Neural progenitor cell (in vitro differentiated cells): ENCODE results near the gene KCNE4. TPM values are rescaled to one million over a fixed set of nuclear protein-coding genes. Genes with fewer than 3 reads are reported as not detected.

Experiments used
- DNase-seq: peaks from one replicate; pipeline ENCODE4 v3.0.0-alpha.2; 2016; ENCODE audit warnings: low spot score
- H2AFZ ChIP-seq: fragments of 200-600 bp; sonication (generic); replicated peaks from 2 replicates; pipeline ENCODE4 v1.6.1; 2016; ENCODE audit warnings: antibody characterized with exemption
- H3F3A ChIP-seq: fragments of 200-600 bp; sonication (generic); 2 replicates; pipeline ENCODE4 v1.6.1; 2016; ENCODE audit warnings: antibody characterized with exemption, low read depth
- H3K27ac ChIP-seq: fragments of 200-600 bp; sonication (generic); 2 replicates; pipeline ENCODE4 v1.5.1; 2016; ENCODE audit warnings: mild to moderate bottlenecking
- H3K27me3 ChIP-seq: fragments of 200-600 bp; sonication (generic); 2 replicates; pipeline ENCODE4 v1.6.1; 2016; ENCODE audit warnings: mild to moderate bottlenecking, moderate library complexity
- H3K36me3 ChIP-seq: fragments of 200-600 bp; sonication (generic); 2 replicates; pipeline ENCODE4 v1.5.1; 2016
- H3K4me1 ChIP-seq: fragments of 200-600 bp; sonication (generic); 2 replicates; pipeline ENCODE4 v1.6.1; 2016; ENCODE audit warnings: mixed run types
- H3K4me2 ChIP-seq: fragments of 200-600 bp; sonication (generic); 2 replicates; pipeline ENCODE4 v1.6.1; 2016
- H3K4me3 ChIP-seq: fragments of 200-600 bp; sonication (generic); 2 replicates; pipeline ENCODE4 v1.5.1; 2016
- H3K79me2 ChIP-seq: fragments of 200-600 bp; sonication (generic); 2 replicates; pipeline ENCODE4 v1.6.1; 2016; ENCODE audit warnings: low read depth
- H3K9ac ChIP-seq: fragments of 200-600 bp; sonication (generic); 2 replicates; pipeline ENCODE4 v1.6.1; 2016
- H3K9me3 ChIP-seq: fragments of 200-600 bp; sonication (generic); 2 replicates; pipeline ENCODE4 v1.5.1; 2016; ENCODE audit warnings: low read depth
- H4K20me1 ChIP-seq: fragments of 200-600 bp; sonication (generic); 2 replicates; pipeline ENCODE4 v1.6.1; 2016; ENCODE audit warnings: low read depth
- H3K27ac Mint-ChIP-seq: 3 replicates; pipeline ENCODE4 v1.8.0; 2021; ENCODE audit warnings: mixed read lengths
- H3K27me3 Mint-ChIP-seq: 2 replicates; pipeline ENCODE4 v1.8.0; 2022; ENCODE audit warnings: low read depth, mild to moderate bottlenecking, inconsistent platforms, moderate library complexity, mixed read lengths; ENCODE audit not compliant: insufficient read depth
- H3K36me3 Mint-ChIP-seq: 3 replicates; pipeline ENCODE4 v1.8.0; 2021; ENCODE audit warnings: mixed read lengths
- H3K4me1 Mint-ChIP-seq: 3 replicates; pipeline ENCODE4 v1.8.0; 2021; ENCODE audit warnings: mixed read lengths
- H3K4me3 Mint-ChIP-seq: 3 replicates; pipeline ENCODE4 v1.8.0; 2021; ENCODE audit warnings: mild to moderate bottlenecking, moderate library complexity, mixed read lengths
- H3K9me3 Mint-ChIP-seq: 3 replicates; pipeline ENCODE4 v1.8.0; 2020; ENCODE audit warnings: mixed read lengths
- EZH2 ChIP-seq: fragments of 200-600 bp; sonication (generic); IDR thresholded peaks from 2 replicates; pipeline ENCODE4 v1.6.1; 2017; ENCODE audit warnings: antibody characterized with exemption, mild to moderate bottlenecking, moderate library complexity
- EZH2phosphoT487 ChIP-seq: fragments of 200-600 bp; sonication (generic); IDR thresholded peaks from 2 replicates; pipeline ENCODE4 v1.6.1; 2017; ENCODE audit warnings: antibody characterized with exemption
- total RNA-seq: library from RNA; depleted of rRNA; stranded (reverse); fragments of >200 nt; gene quantifications from 2 replicates; pipeline ENCODE4 v1.2.3, GENCODE V29; 2015; ENCODE audit warnings: low replicate concordance
- TF ChIP-seq, protein P1 (sequence below): fragments of 200-600 bp; sonication (generic); IDR thresholded peaks from 2 replicates; pipeline ENCODE4 v1.5.1; 2017; ENCODE audit warnings: antibody characterized with exemption, mild to moderate bottlenecking

The KCNE4 gene
- total RNA-seq, 1 donor from 2014 or later, result not detected

DNA sequence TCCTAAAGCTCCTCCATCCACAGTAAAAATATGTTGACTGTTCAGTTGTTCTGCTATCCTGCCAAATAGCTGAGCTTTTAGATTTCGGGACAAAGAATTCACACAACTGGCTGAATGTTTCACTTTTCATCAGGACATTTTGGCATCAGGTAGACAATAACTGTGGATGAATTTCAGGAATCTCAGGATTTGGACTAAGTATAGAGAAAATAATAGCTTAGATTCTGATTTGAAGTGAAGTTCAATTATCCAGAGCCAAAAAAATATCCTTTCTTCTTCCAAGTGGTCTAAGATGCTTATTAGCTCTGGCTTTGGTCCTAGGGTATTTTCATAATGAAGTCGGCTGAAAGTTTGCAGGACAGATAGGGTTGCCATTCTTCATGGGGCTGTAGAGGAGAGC, 16.1 kb downstream of the KCNE4 start:
- Histone ChIP-seq H3K27me3 (no peaks in the 10 kb centered on the region), H4K20me1 (no peaks in the 10 kb centered on the region), H3K4me3 (no peak overlapping the region), H3K36me3 (no peaks in the 10 kb centered on the region), H3K4me2 (no peak overlapping the region), H3K9ac (no peak overlapping the region), H3K27ac (no peak overlapping the region), H3K4me1 (no peaks in the 10 kb centered on the region), H2AFZ (no peak overlapping the region), H3K9me3 (no peaks in the 10 kb centered on the region), H3F3A (no peaks in the 10 kb centered on the region), H3K79me2 (no peaks in the 10 kb centered on the region)
- Mint-ChIP-seq H3K36me3 (no peaks in the 10 kb centered on the region), H3K9me3 (no peaks in the 10 kb centered on the region), H3K4me1 (no peaks in the 10 kb centered on the region), H3K27ac (no peak overlapping the region), H3K4me3 (no peak overlapping the region), H3K27me3 (no peaks in the 10 kb centered on the region)
- DNase-seq, result no peak
- TF ChIP-seq EZH2phosphoT487 (no peak), EZH2 (no peak)
- TF ChIP-seq, protein P1, sequence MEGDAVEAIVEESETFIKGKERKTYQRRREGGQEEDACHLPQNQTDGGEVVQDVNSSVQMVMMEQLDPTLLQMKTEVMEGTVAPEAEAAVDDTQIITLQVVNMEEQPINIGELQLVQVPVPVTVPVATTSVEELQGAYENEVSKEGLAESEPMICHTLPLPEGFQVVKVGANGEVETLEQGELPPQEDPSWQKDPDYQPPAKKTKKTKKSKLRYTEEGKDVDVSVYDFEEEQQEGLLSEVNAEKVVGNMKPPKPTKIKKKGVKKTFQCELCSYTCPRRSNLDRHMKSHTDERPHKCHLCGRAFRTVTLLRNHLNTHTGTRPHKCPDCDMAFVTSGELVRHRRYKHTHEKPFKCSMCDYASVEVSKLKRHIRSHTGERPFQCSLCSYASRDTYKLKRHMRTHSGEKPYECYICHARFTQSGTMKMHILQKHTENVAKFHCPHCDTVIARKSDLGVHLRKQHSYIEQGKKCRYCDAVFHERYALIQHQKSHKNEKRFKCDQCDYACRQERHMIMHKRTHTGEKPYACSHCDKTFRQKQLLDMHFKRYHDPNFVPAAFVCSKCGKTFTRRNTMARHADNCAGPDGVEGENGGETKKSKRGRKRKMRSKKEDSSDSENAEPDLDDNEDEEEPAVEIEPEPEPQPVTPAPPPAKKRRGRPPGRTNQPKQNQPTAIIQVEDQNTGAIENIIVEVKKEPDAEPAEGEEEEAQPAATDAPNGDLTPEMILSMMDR, result no peak

DNA sequence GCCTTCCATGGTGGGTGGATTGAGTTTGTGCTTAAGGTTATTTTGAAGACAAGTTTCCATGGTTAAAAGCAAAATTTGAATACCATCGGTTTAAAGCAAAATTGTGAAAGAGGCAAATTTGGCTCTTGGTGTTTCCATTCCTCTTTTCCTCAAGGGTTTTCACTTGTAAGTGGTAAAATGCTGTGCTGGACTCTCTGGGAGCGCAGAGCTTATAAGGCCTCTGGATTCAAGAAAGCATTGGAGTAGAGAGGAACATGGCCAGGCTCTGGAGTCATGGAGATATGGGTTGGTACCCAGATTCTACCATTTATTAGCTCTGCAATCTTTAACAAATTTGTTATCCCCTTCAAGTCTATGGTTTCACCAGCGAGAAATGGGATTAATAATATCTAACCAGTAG, 17.5 kb downstream of the KCNE4 start:
- H3K4me2 ChIP-seq, result no peak overlapping the region
- H3K36me3 Mint-ChIP-seq, result no peaks in the 10 kb centered on the region
- H4K20me1 ChIP-seq, result no peaks in the 10 kb centered on the region
- no peaks in the 10 kb centered on the region for H3K79me2 ChIP-seq
- no peak overlapping the region for H2AFZ ChIP-seq
- H3K9ac ChIP-seq, result no peak overlapping the region
- no peak overlapping the region for H3K27ac Mint-ChIP-seq
- DNase-seq, result no peak
- H3K9me3 ChIP-seq, result no peaks in the 10 kb centered on the region
- no peaks in the 10 kb centered on the region for H3K27me3 ChIP-seq
- TF ChIP-seq EZH2phosphoT487 (no peak), EZH2 (no peak)
- TF ChIP-seq, protein P1, result no peak
- no peaks in the 10 kb centered on the region for H3K36me3 ChIP-seq
- H3F3A ChIP-seq, result no peaks in the 10 kb centered on the region
- no peaks in the 10 kb centered on the region for H3K4me1 Mint-ChIP-seq
- no peak overlapping the region for H3K4me3 Mint-ChIP-seq
- no peak overlapping the region for H3K27ac ChIP-seq
- H3K9me3 Mint-ChIP-seq, result no peaks in the 10 kb centered on the region
- no peak overlapping the region for H3K4me3 ChIP-seq
- no peaks in the 10 kb centered on the region for H3K27me3 Mint-ChIP-seq
- H3K4me1 ChIP-seq, result no peaks in the 10 kb centered on the region

DNA sequence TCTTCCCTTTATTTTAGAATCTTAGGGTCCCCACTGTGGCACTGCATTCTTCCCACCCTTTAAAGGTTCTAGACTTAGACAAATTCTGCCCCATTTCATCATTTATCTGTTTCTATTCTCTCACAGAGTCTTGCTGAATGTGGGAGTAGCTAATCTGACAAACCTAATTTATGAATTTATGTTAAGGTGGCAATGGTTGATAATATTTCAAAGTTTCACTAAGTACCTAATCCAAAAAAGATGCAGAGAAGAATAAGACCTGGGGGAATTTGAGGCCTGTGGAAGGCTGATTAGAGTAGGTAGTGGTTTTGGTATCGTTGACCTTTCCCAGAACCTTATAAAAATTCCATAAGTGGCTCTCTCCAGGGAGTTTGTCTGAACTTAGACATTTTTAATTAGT, 18.0 kb downstream of the KCNE4 start:
- Histone ChIP-seq H3K79me2 (no peaks in the 10 kb centered on the region), H3K4me1 (no peaks in the 10 kb centered on the region), H3F3A (no peaks in the 10 kb centered on the region), H3K9me3 (no peaks in the 10 kb centered on the region), H3K4me3 (no peak overlapping the region), H3K36me3 (no peaks in the 10 kb centered on the region), H2AFZ (no peak overlapping the region), H4K20me1 (no peaks in the 10 kb centered on the region), H3K27ac (no peak overlapping the region), H3K9ac (no peak overlapping the region), H3K27me3 (no peaks in the 10 kb centered on the region), H3K4me2 (no peak overlapping the region)
- DNase-seq, result no peak
- Mint-ChIP-seq H3K4me3 (no peak overlapping the region), H3K4me1 (no peaks in the 10 kb centered on the region), H3K27me3 (no peaks in the 10 kb centered on the region), H3K27ac (no peak overlapping the region), H3K9me3 (no peaks in the 10 kb centered on the region), H3K36me3 (no peaks in the 10 kb centered on the region)
- TF ChIP-seq EZH2phosphoT487 (no peak), EZH2 (no peak)
- TF ChIP-seq, protein P1, result no peak
